GM10266 (cell line): Measurements from ENCODE around the gene CUX1.
A peak's percentile ranks its signal among the peaks of the same experiment; 100 is the strongest.
"Not testable (repeated sequence)": the region's sequence is repeated elsewhere in the genome, so short reads cannot be mapped to it uniquely, and the experiment has no call there.

Experiments
- DNase-seq: peaks from one replicate; pipeline ENCODE4 v3.0.0; 2012; ENCODE audit errors: extremely low spot score
- TF ChIP-seq, protein P1 (sequence below): IDR thresholded peaks from 2 replicates; pipeline ENCODE4 v1.5.1; 2012; ENCODE audit warnings: mild to moderate bottlenecking, low read depth; ENCODE audit not compliant: control insufficient read depth, insufficient read depth; ENCODE audit errors: missing control alignments

Gene CUX1

DNA sequence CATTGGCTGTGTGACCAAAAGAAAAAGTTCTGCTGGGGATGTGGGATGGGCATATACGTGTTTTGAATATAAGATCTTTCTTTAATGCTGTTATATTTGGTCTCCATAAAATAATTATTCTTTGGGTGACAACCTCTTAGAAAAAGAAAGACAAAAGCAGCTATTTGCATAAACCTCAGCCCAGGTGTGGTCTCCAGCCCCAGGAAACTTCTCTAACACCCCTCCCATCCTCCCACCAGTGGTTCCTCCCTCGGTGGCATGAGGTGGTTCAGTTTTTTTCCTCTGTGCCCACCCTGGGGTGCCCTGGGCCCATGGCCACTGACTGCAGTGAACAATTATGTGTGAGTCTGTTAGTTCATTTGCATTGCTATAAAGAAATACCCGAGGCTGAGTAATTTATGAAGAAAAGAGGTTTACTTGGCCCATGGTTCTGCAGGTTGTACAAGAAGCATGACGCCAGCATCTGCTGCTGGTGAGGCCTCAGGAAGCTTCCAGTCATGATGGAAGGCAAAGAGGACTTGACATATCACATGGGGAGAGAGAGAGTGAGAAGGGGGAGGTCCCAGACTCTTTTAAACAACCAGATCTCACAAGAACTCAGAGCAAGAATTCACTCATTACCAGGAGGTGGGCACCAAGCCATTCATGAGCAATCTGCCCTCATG lies 165.9 kb downstream of the CUX1 start:
- TF ChIP-seq, protein P1, sequence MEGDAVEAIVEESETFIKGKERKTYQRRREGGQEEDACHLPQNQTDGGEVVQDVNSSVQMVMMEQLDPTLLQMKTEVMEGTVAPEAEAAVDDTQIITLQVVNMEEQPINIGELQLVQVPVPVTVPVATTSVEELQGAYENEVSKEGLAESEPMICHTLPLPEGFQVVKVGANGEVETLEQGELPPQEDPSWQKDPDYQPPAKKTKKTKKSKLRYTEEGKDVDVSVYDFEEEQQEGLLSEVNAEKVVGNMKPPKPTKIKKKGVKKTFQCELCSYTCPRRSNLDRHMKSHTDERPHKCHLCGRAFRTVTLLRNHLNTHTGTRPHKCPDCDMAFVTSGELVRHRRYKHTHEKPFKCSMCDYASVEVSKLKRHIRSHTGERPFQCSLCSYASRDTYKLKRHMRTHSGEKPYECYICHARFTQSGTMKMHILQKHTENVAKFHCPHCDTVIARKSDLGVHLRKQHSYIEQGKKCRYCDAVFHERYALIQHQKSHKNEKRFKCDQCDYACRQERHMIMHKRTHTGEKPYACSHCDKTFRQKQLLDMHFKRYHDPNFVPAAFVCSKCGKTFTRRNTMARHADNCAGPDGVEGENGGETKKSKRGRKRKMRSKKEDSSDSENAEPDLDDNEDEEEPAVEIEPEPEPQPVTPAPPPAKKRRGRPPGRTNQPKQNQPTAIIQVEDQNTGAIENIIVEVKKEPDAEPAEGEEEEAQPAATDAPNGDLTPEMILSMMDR = no peak
- DNase-seq = no peak

DNA sequence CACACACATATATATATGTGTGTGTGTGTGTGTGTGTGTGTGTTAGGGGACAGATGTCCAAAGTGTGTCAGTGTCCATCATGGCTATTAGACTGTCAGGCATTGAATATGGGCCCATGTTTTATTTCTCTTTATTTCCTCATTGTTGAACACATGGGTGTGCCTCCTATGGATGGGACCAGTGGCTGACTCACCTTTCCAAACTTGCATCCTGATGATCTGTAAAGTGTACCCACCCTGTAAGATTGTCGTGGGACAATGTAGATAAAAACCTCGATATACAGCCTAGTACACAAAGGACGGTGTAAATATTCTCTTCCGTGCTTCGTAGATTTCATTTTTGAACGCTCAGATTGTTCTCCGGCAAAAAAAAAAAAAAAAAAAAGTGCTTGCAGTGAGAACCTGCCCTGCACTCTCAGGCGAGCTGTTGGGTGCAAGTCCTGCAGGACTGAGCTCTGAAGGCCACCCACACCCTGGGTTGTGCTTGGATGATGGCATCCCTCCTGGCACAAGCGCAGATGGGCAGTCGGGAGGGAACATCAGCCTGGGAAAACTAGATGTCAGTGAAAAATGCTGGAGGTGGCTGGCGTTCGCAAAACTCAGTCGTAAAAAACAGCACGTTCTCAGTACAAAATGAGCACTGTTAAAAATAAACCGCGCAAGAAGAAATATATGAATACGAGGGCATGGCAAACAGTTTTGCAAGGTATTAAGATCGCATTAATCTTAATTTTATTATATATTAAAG lies 166.9 kb downstream of the CUX1 start:
- no peak for DNase-seq
- TF ChIP-seq, protein P1 = no peak

GRCh38 chr7:101985057-101985902 lies 167.9 kb downstream of the CUX1 start:
- DNase-seq = peak; percentile 30
- TF ChIP-seq, protein P1 = no peak

DNA sequence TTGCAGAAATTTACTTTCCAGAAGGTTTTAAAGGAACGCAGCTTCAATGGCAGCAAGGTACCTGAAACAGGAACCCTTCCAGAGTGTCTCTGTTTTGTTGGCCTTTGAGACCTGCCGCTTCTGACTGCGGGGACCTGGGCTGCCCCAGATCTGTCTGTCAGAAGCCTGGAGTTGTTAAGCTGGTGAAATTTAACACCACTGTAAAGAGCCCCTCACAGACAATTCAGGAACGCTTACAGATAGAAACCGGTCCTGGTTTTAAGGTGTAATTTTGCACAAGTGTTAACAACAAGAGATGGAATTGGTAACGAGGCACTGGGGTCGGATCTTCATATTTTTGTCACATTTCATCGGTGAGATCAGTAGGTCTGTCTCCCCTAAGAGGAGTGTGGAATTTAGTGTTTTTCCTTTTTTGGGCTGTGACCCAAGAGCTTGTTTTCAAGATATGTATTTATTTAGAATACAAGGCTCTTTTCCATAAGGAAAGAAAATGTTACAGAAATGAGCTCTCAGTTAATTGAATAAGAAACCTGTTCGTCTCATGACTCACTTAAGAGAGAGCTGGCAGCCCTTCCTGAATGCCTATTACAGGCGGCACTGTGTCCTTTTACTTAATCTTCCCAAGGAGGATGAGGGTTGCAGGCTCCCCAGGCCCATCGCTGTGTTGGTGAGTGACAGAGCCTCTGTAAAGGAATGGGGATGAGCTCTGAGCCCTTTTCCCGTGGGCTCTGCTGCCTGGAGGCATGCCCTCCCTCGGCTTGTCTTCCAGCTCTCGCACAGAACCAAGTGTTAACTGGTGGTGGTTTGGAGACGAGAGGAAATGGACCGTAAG lies 168.7 kb downstream of the CUX1 start:
- DNase-seq = no peak
- TF ChIP-seq, protein P1 = no peak

DNA sequence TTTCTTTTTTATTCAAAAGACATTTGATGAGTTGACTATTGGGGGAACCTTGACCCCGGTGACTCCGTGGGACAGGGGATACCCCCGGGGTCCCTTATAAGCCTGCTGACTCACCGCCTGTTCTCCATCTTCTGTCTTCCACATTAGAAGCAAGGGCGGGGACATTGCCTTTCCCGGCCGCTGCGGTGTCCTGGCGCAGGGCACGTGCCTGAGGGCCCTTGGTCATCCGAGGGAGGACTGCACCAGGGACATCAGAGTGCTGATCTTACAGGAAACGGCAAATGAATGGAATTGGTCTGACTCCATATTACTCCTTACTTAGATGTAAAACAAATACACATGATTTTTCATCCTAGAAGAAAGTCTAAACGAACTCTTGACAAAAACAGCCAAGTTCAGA lies 170.1 kb downstream of the CUX1 start:
- TF ChIP-seq, protein P1 = no peak
- no peak for DNase-seq

- not testable (repeated sequence) for DNase-seq
These were observed 170.6 kb downstream of the CUX1 start for GRCh38 chr7:101988060-101988459.

DNA sequence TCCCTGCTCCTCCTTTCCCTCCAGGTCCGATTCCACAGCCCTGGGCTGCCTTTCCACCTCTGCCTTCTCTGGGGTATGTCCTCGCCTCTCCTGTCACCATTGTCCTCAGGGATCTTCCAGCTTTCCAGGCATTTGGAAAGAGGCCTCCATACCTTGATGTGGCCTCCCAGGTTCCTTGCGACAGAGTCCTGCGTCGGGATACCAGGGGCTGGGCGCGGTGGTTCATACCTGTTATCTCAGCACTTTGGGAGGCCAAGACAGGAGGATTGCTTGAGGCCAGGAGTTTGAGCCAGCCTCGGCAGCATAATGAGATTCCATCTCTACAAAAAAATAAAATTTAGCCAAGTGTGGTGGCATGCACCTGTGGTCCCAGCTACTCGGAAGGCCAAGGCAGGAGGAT lies 171.1 kb downstream of the CUX1 start:
- DNase-seq = no peak
- TF ChIP-seq, protein P1 = no peak
